Activated T-cell treated with anti-CD3 and anti-CD28 coated beads, Interleukin-2, amount 50 U/mL, for 24 hours (primary cell): ENCODE measurements around the gene NELFA.

Source experiments
- DNase-seq: peaks from one replicate; pipeline ENCODE4 v3.0.0-alpha.2; 2020
- H3K27ac Mint-ChIP-seq: 2 replicates; pipeline ENCODE4 v1.8.0; 2020; ENCODE audit warnings: mild to moderate bottlenecking, mixed read lengths
- H3K27me3 Mint-ChIP-seq: 2 replicates; pipeline ENCODE4 v1.8.0; 2020; ENCODE audit warnings: mixed read lengths
- H3K36me3 Mint-ChIP-seq: 2 replicates; pipeline ENCODE4 v1.8.0; 2020; ENCODE audit warnings: low read depth, mixed read lengths
- H3K4me1 Mint-ChIP-seq: 2 replicates; pipeline ENCODE4 v1.8.0; 2020; ENCODE audit warnings: low read depth, mixed read lengths
- H3K4me3 Mint-ChIP-seq: 2 replicates; pipeline ENCODE4 v1.8.0; 2020; ENCODE audit warnings: mild to moderate bottlenecking, moderate library complexity, mixed read lengths
- H3K9me3 Mint-ChIP-seq: 2 replicates; pipeline ENCODE4 v1.8.0; 2020; ENCODE audit warnings: mixed read lengths

Gene NELFA

DNA sequence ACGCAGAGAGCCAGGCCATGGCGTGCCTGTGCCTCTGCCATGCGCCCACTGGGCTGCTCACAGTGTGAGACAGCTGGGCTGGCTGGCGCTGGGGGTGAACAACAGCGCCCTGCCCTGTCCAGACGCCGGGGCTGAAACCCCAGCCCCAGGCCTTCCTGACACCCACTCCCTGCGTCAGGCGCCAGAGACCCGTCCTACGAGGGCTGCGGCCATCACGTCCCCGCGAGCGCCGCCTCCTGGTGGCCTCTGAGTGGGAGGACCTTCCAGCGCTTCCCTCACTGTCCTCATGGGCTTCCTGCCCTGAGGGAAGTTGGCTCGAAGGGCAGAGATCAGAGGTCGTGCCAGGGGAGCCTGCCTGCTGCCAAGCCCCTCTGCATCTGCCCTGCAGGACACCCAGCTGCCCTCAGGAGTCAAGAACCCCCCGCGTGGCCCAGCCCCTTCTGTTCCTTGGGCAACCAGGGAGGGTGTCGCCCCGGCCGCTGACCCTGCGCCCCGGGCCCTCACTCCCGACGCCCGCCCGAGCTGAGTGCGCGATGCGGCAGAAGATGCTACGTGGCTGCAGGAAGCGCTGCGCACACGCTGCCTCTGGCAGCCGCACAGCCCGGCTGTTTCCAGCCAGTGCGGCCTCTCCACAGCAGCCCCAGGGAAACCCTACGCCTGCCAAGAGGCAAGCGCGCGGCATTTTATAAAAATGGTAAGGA lies 16.2 kb downstream of the NELFA start:
- H3K4me1 Mint-ChIP-seq: peaks cover 17% of the 10 kb centered on the region
- no peaks in the 10 kb centered on the region for H3K27me3 Mint-ChIP-seq
- no peak overlapping the region for H3K4me3 Mint-ChIP-seq
- DNase-seq: no peak
- peaks cover 80% of the 10 kb centered on the region for H3K36me3 Mint-ChIP-seq
- peaks cover 13% of the 10 kb centered on the region for H3K9me3 Mint-ChIP-seq
- no peak overlapping the region for H3K27ac Mint-ChIP-seq

DNA sequence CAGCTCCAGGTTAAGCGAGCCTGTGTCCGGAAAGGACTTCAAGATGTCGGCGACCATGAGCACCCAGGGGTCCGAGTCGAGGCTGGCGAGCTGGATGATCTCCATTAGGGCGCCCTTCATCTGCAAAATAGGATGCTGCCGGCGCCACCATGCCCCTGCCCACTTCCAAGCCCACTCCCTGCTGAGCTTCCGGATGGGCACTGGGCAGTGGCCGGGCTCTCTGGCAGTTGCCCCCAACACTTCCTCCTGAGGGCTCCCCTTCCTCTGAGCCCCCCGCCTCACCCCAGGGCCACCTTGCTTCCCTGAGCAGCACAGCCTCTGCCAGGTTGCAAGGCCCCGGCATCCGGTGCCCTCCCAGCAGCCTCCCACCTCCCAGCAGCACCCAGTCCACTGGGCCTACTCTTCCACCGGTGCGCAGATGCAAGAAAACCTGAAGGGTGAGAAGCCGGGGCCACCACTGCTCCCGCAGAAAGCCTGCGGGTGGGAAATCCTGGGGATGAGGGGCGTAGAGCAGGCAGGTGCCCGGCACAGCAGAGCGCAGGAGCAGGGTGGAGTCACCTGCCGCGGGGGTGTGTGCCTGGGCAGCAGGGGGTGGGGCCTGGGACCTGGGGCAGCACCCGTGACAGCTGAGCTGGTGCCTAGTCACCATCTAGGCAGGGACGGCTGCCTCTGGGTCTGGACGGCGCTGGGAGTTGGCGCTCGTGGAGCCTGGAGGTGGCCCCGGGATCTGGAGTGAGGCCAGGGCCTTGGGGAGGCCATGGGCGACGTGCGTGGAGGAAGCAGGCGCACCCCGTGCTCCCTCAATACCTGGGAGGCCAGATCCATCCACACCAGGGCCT lies 17.0 kb downstream of the NELFA start:
- no peaks in the 10 kb centered on the region for H3K27me3 Mint-ChIP-seq
- H3K9me3 Mint-ChIP-seq: peaks cover 6% of the 10 kb centered on the region
- H3K4me3 Mint-ChIP-seq: no peak overlapping the region
- peaks cover 14% of the 10 kb centered on the region for H3K4me1 Mint-ChIP-seq
- H3K27ac Mint-ChIP-seq: peak overlapping the region; percentile 11
- peak; percentile 24 for DNase-seq
- peaks cover 80% of the 10 kb centered on the region for H3K36me3 Mint-ChIP-seq

DNA sequence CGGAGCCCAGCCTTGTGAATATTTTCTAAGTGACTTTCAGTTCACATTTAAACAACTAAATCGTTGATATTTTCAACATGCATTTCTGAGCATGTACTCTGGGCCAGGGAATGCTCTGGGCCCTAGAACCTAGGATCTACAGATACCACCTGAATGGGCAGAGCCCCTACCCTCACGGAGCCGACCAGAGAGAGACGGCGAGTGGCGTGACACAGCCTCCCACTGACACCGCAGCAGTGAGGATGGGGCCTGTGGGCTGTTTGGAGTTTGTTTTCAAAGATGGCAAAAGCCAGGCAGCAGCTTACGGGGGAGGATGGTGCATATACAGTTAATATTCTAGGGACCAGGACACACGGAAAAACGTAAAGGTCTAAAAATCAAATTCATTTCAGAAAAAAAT lies 17.7 kb downstream of the NELFA start:
- DNase-seq: no peak
- Mint-ChIP-seq H3K9me3 (peaks cover 3% of the 10 kb centered on the region), H3K36me3 (peaks cover 80% of the 10 kb centered on the region), H3K27me3 (no peaks in the 10 kb centered on the region), H3K4me1 (peaks cover 11% of the 10 kb centered on the region), H3K4me3 (no peak overlapping the region), H3K27ac (peak overlapping the region; percentile 57)

DNA sequence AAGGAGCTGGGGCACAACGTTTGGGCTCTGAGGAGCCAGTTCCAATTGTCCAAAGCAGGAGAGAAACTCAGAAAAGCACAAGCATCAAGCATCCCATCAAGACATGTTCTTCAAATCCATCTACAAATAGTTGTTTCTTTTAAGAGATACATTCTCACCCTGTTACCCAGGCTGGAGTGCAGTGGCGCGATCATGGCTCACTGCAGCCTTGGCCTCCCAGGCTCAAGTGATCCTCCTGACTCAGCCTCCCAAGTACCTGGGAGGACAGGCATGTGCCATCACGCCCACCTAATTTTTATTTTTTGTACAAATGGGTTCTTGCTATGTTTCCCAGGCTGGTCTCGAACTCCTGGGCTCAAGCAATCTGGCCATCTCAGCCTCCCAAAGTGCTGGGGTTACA lies 18.1 kb downstream of the NELFA start:
- peak overlapping the region; percentile 66 for H3K27ac Mint-ChIP-seq
- H3K9me3 Mint-ChIP-seq: no peaks in the 10 kb centered on the region
- peaks cover 7% of the 10 kb centered on the region for H3K4me1 Mint-ChIP-seq
- DNase-seq: no peak
- peaks cover 79% of the 10 kb centered on the region for H3K36me3 Mint-ChIP-seq
- H3K4me3 Mint-ChIP-seq: no peak overlapping the region
- no peaks in the 10 kb centered on the region for H3K27me3 Mint-ChIP-seq

DNA sequence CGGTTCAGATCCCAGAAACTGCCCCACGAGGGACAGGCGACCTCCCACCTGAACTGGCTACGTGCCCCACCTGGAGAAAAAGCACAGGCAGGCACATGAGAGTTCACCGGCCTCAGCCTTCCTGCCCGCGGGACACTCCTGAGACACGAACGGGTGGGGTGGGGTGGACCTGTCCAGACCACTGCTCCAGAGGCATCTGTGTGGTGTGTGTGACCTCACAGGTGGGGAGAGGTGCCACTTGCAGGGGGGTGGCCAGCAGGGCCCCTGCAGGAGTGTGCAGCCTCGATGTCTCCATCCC lies 18.5 kb downstream of the NELFA start:
- Mint-ChIP-seq H3K27me3 (no peaks in the 10 kb centered on the region), H3K36me3 (peaks cover 79% of the 10 kb centered on the region), H3K4me3 (no peak overlapping the region), H3K9me3 (no peaks in the 10 kb centered on the region), H3K27ac (peak overlapping the region; percentile 66), H3K4me1 (peaks cover 5% of the 10 kb centered on the region)
- DNase-seq: no peak

DNA sequence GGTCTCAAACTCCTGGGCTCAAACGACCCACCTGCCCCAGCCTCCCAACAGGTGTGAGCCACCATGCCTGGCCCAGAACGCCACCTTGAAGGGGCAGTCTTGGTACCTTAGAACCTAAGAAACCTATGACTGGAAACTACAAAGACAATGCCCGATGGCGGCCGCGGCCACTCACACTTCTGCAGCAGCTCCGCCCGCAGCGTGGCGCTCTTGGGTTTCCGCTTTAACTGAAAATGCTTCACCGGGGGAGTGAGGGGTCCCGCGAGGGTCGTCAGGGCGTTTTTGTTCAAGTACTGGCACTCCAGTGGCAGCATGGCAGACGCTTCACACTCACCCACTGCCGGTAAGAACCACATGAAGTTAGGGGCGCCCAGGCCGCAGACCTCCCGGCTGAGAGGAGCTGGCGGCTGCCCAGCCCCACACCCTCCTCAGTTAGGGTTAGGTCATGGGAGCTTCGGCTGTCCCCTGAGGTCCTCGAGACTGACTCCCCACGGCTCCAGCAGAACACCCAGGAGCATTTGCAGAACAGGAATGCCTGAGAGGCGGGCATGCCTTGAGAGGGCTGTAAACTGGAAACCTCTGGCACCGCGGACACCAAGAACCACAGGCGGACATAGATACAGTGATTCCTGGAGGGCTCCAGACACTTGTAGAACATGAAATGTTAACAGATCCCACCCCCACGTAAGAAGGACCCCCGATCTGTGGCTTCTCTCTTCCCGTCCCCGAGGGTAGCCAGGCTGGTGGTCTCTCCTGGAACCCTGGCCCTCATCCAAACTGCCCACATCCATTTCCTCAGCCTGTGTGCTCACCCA lies 19.0 kb downstream of the NELFA start:
- peak overlapping the region; percentile 66 for H3K27ac Mint-ChIP-seq
- H3K9me3 Mint-ChIP-seq: no peaks in the 10 kb centered on the region
- peaks cover 79% of the 10 kb centered on the region for H3K36me3 Mint-ChIP-seq
- DNase-seq: peak; percentile 23
- peaks cover 2% of the 10 kb centered on the region for H3K4me1 Mint-ChIP-seq
- no peak overlapping the region for H3K4me3 Mint-ChIP-seq
- no peaks in the 10 kb centered on the region for H3K27me3 Mint-ChIP-seq

DNA sequence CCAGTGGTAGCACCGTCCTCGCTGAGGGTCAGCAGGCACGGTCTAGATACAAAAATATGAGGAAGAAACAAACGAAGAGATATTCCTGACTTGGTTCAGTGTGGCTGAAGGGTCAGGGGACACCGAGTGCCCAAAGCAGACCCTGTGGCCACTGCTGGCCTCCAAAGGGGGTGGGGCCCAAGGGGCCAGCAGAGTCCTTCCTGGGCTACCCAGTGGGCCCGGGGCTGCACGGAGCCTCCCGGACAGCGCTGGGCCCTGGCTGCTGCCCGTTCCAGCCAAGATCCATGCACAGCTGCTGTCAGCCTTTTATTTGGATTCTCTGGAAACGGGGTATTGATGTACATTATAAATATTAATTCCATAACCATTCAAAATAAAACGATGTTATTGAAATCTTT lies 20.4 kb downstream of the NELFA start:
- peaks cover 88% of the 10 kb centered on the region for H3K36me3 Mint-ChIP-seq

DNA sequence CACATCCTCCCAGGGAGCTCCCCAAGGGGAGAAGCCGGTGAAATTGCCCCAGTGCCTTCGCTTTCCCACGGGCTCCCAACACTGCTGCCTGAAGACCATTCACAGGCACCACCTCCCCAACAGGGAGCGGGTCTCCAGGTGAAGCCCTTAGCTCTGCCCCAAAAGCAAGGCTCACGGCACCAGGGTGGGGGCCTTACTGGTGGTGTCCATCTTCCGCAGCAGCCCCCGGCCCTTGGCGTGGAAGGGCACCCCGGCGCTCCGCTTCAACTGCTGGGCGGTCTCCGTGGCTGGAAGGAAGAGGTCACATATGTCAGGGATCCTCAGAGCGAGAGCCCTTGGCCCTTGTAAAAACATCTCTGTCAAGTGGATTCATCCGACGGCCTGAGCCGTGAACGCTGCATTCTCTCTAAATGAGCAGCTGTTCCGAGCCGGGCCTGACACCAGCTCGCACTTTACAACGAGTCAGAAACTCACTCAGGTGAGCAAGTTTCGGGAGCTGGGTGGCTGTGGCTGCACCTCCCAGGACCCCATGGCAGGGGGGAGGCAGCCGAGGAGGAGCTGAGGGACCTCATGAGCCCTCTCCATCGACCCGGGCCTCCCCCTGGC lies 20.9 kb downstream of the NELFA start:
- no peaks in the 10 kb centered on the region for H3K27me3 Mint-ChIP-seq
- H3K36me3 Mint-ChIP-seq: peaks cover 88% of the 10 kb centered on the region
- DNase-seq: peak; percentile 27
- no peak overlapping the region for H3K4me3 Mint-ChIP-seq
- no peaks in the 10 kb centered on the region for H3K4me1 Mint-ChIP-seq
- H3K27ac Mint-ChIP-seq: peak overlapping the region; percentile 38
- no peaks in the 10 kb centered on the region for H3K9me3 Mint-ChIP-seq

More for the DNA sequence above, 20.4 kb downstream of the NELFA start:
- Mint-ChIP-seq H3K4me1 (no peaks in the 10 kb centered on the region), H3K4me3 (no peak overlapping the region), H3K9me3 (no peaks in the 10 kb centered on the region), H3K27ac (no peak overlapping the region), H3K27me3 (no peaks in the 10 kb centered on the region)
- DNase-seq: no peak

DNA sequence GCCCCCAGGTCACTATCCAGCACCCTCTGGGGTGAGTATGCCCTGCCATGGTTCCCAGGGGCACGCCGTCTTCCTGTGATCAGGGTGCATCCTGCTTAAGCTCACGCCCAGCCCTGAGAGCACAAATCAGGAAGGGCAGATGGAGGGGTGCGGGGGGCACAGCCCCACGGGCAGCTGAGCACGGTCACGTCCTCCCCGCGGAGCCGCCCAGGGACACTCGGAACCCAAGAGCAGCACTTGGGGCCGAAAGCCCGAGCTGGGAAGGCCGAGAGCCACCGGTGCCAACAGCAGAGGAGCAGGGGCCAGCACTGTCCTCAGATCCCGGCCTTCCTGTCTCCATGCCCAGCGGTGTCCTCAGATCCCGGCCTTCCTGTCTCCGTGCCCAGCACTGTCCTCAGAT lies 21.5 kb downstream of the NELFA start:
- DNase-seq: no peak
- peak overlapping the region; percentile 38 for H3K27ac Mint-ChIP-seq

DNA sequence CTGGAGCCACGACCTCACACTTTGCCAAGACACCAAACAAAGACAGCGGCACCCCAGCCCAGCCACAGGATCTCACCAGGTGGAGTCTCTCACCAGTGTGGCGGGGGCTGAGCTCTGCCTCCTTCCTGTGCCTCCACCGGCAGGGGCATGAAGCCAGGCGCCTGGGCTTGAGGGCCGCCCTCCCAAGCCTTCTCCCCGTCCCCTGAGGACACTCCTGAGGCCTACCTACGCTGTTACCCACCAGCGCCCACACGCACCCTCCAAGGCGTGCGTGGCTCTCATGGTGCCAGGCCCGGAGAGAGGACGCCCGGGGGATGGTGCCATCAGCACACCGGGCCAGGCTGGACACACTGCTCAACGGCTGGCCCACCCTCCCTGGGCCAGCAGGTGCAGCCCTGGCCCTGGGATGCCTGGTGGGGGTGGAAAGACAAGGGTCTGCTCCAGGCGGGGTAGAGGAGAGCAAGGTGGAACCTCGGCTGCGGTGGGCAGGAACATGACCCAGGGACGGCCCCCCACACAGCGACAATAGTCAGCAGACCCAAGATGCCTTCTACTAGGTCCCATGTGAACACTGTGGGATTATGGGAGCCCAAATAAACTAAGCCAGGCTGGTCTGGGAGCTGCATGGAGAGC lies 22.1 kb downstream of the NELFA start:
- H3K9me3 Mint-ChIP-seq: no peaks in the 10 kb centered on the region
- no peak overlapping the region for H3K4me3 Mint-ChIP-seq
- DNase-seq: peak; percentile 21
- H3K36me3 Mint-ChIP-seq: peaks cover 97% of the 10 kb centered on the region
- no peaks in the 10 kb centered on the region for H3K4me1 Mint-ChIP-seq
- no peaks in the 10 kb centered on the region for H3K27me3 Mint-ChIP-seq
- H3K27ac Mint-ChIP-seq: peak overlapping the region; percentile 55

More for the DNA sequence above, 21.5 kb downstream of the NELFA start:
- no peak overlapping the region for H3K4me3 Mint-ChIP-seq
- no peaks in the 10 kb centered on the region for H3K4me1 Mint-ChIP-seq
- no peaks in the 10 kb centered on the region for H3K27me3 Mint-ChIP-seq
- H3K9me3 Mint-ChIP-seq: no peaks in the 10 kb centered on the region
- H3K36me3 Mint-ChIP-seq: peaks cover 93% of the 10 kb centered on the region

DNA sequence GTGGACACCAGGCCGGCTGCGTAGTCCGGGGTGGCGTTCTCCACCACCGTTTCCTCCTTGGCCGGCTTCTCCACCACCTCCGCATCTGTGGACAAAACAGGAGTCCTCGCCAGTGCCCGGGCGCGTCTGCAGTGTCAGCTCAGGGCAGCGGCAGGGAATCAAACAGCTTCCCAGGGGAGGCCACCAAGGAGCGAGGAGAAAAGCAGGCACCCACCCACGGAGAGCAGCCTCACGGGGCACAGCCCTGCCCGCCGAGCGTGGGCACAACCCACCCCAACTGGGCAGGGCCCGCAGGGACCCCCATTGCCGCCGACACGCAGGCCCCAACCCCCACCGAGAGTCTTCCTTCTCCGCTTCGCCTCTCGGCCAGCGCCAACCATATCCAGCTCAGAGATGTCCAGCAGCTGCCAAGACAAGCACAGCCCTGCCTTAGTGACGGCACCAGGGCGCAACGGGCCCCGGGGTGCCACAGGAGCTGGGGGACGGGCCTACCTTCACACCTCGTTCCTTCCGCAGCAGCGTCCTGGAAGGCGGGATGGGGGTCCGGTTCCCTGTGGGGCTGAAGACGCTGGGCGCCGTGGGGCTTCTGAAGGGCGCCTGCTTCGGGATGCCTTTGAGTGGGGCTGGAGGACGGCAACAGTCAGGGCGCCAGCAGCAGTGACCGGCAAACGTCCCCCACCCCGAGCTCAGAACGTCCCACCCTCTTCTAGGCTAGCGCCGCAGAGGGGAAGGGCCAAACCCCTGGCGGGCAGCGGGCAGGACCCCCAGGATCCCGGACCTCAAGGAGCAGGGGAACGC lies 22.8 kb downstream of the NELFA start:
- H3K27me3 Mint-ChIP-seq: no peaks in the 10 kb centered on the region
- H3K36me3 Mint-ChIP-seq: peaks cover 97% of the 10 kb centered on the region
- DNase-seq: peak; percentile 24
- H3K27ac Mint-ChIP-seq: no peak overlapping the region
- H3K9me3 Mint-ChIP-seq: no peaks in the 10 kb centered on the region
- no peaks in the 10 kb centered on the region for H3K4me1 Mint-ChIP-seq
- H3K4me3 Mint-ChIP-seq: no peak overlapping the region

DNA sequence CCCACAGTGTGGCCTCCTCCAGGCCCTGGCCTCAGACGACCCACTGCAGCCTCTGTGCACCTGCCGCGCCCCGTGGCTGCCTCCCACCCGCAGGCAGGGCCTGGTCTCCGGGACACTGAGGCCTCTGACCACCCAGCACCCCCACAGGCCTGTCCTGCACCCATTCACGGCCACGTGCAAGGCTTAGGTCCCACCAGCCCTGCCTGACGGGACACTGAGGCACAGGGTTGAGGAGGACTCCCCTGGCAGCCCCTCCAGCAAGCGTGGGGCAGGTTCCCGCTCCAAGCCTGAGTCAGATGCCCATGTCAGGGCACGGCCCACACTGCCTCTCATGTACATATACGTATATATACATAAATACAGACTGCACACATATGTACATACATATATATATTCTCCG lies 23.5 kb downstream of the NELFA start:
- H3K27ac Mint-ChIP-seq: peak overlapping the region; percentile 82
- DNase-seq: peak; percentile 23
- no peaks in the 10 kb centered on the region for H3K9me3 Mint-ChIP-seq
- peaks cover 97% of the 10 kb centered on the region for H3K36me3 Mint-ChIP-seq
- H3K27me3 Mint-ChIP-seq: no peaks in the 10 kb centered on the region
- H3K4me3 Mint-ChIP-seq: no peak overlapping the region
- H3K4me1 Mint-ChIP-seq: no peaks in the 10 kb centered on the region

DNA sequence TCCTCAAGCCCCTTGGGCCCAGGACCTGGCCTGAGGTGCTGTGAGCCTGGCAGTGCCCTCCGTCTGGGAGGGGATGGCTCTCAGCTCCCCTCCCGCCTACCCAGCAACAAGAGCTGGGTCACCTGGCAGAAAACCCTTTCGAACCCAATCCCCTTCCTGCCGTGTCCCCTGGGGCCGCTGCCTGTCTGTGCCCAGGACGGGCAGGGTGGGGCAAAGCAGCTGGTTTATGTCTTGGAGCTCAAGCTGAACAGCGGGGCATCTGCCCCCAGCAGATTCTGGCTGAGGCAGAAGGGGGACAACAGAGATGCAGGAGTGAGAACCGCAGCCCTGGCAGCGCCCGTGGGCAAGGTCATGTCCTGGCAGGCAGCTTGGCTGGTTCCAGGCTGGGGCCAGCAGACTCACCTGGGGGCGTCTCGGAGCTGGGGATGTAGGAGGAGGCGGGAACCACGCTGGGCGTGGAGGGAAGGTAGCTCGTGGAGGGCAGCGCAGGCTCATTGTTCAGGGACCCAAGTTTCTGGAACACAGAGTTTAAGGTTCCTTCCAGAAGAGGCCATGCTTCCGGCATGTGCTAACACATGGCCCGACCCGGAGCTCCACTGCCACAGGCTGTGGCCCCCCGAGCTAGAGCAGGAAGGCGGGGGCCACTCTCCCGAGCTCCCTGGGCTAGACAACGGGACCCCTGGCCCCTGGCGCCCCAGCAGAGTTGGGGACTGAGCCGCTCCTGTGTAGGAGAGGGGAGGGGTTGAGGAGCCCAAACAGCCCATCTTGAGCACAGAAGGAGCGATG lies 24.2 kb downstream of the NELFA start:
- Mint-ChIP-seq H3K9me3 (no peaks in the 10 kb centered on the region), H3K27ac (peak overlapping the region; percentile 82), H3K4me1 (no peaks in the 10 kb centered on the region), H3K4me3 (no peak overlapping the region), H3K36me3 (peaks cover 97% of the 10 kb centered on the region), H3K27me3 (no peaks in the 10 kb centered on the region)
- peak; percentile 30 for DNase-seq
